Breast epithelium (tissue), 3 donors: ENCODE measurements around the gene FYB2.

Source experiments
- CTCF ChIP-seq, 3 donors: fragments of 450-650 bp; IDR thresholded peaks; one replicate each; pipeline ENCODE4 v1.5.1; 2016 to 2017; ENCODE audit warnings: antibody characterized with exemption in 3 of 3, mild to moderate bottlenecking in 3 of 3, moderate library complexity in 3 of 3
- POLR2A ChIP-seq: fragments of 450-650 bp; IDR thresholded peaks from one replicate; pipeline ENCODE4 v1.6.1; 2016; ENCODE audit warnings: antibody characterized with exemption, mild to moderate bottlenecking, moderate library complexity

DNA sequence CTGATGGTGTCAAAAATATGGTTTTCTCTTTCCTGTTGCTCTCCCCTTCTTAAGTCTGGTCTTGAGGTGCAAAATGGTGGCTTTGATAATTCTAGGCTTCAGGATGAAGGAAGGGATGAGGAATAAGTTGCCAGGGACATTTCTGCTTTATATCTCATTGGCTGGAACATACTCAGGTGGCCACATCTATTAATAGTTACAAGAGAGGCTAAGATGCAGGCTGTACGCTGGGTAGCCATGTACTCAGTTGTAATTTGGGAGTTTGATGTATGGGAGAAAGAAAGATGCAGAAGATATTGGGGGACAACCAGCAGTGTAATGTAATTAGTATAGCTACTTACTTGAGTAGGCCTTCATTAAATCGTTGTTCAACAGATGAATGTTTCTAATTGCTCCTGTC, 148.9 kb downstream of the FYB2 start:
- TF ChIP-seq CTCF (IDR thresholded peaks at IDR 0.05) = no peak
- no peak for TF ChIP-seq POLR2A
